ENCODE results near the gene PROM1. TPM values are rescaled to one million over a fixed set of nuclear protein-coding genes. Genes with fewer than 3 reads are reported as not detected.
A peak's percentile ranks its signal among the peaks of the same experiment; 100 is the strongest.

Gene PROM1
- polyA plus RNA-seq, 3 donors = not detected

- H3K36me3 Mint-ChIP-seq = no peaks in the 10 kb centered on the region
- no CpG with 5 or more reads among the region's 4 CpGs for WGBS (ENCODE audit: insufficient coverage)
- H3K27ac ChIP-seq (ENCODE audit: low read depth in 1 of 2, low read length in 2 of 2) = no peak overlapping the region
- no peak for DNase-seq
- no peak overlapping the region for H3K9ac ChIP-seq (ENCODE audit: insufficient read depth, low read length, poor library complexity, severe bottlenecking)
- H3K9me3 Mint-ChIP-seq = no peaks in the 10 kb centered on the region
- H3K4me1 Mint-ChIP-seq = peaks cover 10% of the 10 kb centered on the region
- no peaks in the 10 kb centered on the region for H3K9me3 ChIP-seq (replicated peaks in 1 of 2; ENCODE audit: control insufficient read depth in 1 of 2, insufficient read depth in 1 of 2, low read length in 2 of 2)
- H3K27me3 Mint-ChIP-seq (ENCODE audit: low read depth in 3 of 3) = no peaks in the 10 kb centered on the region
- no peak overlapping the region for H3K4me3 Mint-ChIP-seq
- no peaks in the 10 kb centered on the region for H3K36me3 ChIP-seq (replicated peaks in 1 of 2; ENCODE audit: control insufficient read depth in 1 of 2, insufficient read depth in 2 of 2, low read length in 2 of 2)
- no peaks in the 10 kb centered on the region for H3K27me3 ChIP-seq (ENCODE audit: control insufficient read depth in 2 of 2, insufficient read depth in 2 of 2, low read length in 2 of 2)
- no peaks in the 10 kb centered on the region for H4K20me1 ChIP-seq (ENCODE audit: insufficient read depth, low read length)
- no peak overlapping the region for H3K4me3 ChIP-seq (replicated peaks in 1 of 3; ENCODE audit: low read depth in 2 of 3, low read length in 3 of 3)
- H2AFZ ChIP-seq (ENCODE audit: insufficient read depth, low read depth, low read length, poor library complexity, severe bottlenecking) = peak overlapping the region; percentile 18
- TF ChIP-seq CTCF (IDR thresholded peaks at IDR 0.05) = no peak
- intact Hi-C loops (cut with micrococcal nuclease) = loop anchor here (2.0 to 10.0 kb wide), 3 partner anchors 237 to 417 kb away; no protein-coding TSS in a partner anchor
- H3K4me2 ChIP-seq (replicated peaks; ENCODE audit: extremely low read depth, low read length, poor library complexity, severe bottlenecking) = no peak overlapping the region
- no peak overlapping the region for H3K27ac Mint-ChIP-seq
- peaks cover 10 to 17% of the 10 kb centered on the region in 2 donors for H3K4me1 ChIP-seq (ENCODE audit: control insufficient read depth in 1 of 2, insufficient read depth in 2 of 2, low read length in 2 of 2)
- no peaks in the 10 kb centered on the region for H3K79me2 ChIP-seq (ENCODE audit: insufficient read depth, low read length)
These were observed 56.2 kb downstream of the PROM1 start for GRCh38 chr4:16027626-16028025.

GRCh38 chr4:16027114-16027513, 56.7 kb downstream of the PROM1 start:
- no peak for TF ChIP-seq CTCF (IDR thresholded peaks at IDR 0.05)

More at GRCh38 chr4:16027114-16027513, 56.7 kb downstream of the PROM1 start:
- Mint-ChIP-seq H3K36me3 (no peaks in the 10 kb centered on the region), H3K27me3 (ENCODE audit: low read depth in 3 of 3) (no peaks in the 10 kb centered on the region), H3K4me1 (peaks cover 10% of the 10 kb centered on the region), H3K9me3 (no peaks in the 10 kb centered on the region), H3K4me3 (no peak overlapping the region), H3K27ac (no peak overlapping the region)
- Histone ChIP-seq H3K9me3 (replicated peaks in 1 of 2; ENCODE audit: control insufficient read depth in 1 of 2, insufficient read depth in 1 of 2, low read length in 2 of 2) (no peaks in the 10 kb centered on the region), H3K4me1 (ENCODE audit: control insufficient read depth in 1 of 2, insufficient read depth in 2 of 2, low read length in 2 of 2) (peaks cover 5 to 12% of the 10 kb centered on the region in 2 donors), H4K20me1 (ENCODE audit: insufficient read depth, low read length) (no peaks in the 10 kb centered on the region), H2AFZ (ENCODE audit: insufficient read depth, low read depth, low read length, poor library complexity, severe bottlenecking) (peak overlapping the region; percentile 18), H3K27ac (ENCODE audit: low read depth in 1 of 2, low read length in 2 of 2) (no peak overlapping the region), H3K79me2 (ENCODE audit: insufficient read depth, low read length) (no peaks in the 10 kb centered on the region), H3K9ac (ENCODE audit: insufficient read depth, low read length, poor library complexity, severe bottlenecking) (no peak overlapping the region), H3K4me2 (replicated peaks; ENCODE audit: extremely low read depth, low read length, poor library complexity, severe bottlenecking) (no peak overlapping the region), H3K27me3 (ENCODE audit: control insufficient read depth in 2 of 2, insufficient read depth in 2 of 2, low read length in 2 of 2) (no peaks in the 10 kb centered on the region), H3K4me3 (replicated peaks in 1 of 3; ENCODE audit: low read depth in 2 of 3, low read length in 3 of 3) (no peak overlapping the region), H3K36me3 (replicated peaks in 1 of 2; ENCODE audit: control insufficient read depth in 1 of 2, insufficient read depth in 2 of 2, low read length in 2 of 2) (no peaks in the 10 kb centered on the region)
- intact Hi-C loops (cut with micrococcal nuclease) = loop anchor here (2.0 to 10.0 kb wide), 3 partner anchors 238 to 418 kb away; no protein-coding TSS in a partner anchor
- no peak for DNase-seq
- whole genome bisulfite sequencing (ENCODE audit: insufficient coverage) = no CpG with 5 or more reads among the region's 2 CpGs

All from CD14-positive monocyte (primary cell).